HG03095 (cell line): ENCODE results near the gene NPR1.
"Not testable (repeated sequence)": the region's sequence is repeated elsewhere in the genome, so short reads cannot be mapped to it uniquely, and the experiment has no call there.

Experiments used
- ATAC-seq: cut with Tn5 transposase; IDR thresholded peaks from one replicate; pipeline ENCODE4 v1.9.1; 2021; ENCODE audit warnings: moderate library complexity; ENCODE audit not compliant: unreplicated experiment

The NPR1 gene

DNA sequence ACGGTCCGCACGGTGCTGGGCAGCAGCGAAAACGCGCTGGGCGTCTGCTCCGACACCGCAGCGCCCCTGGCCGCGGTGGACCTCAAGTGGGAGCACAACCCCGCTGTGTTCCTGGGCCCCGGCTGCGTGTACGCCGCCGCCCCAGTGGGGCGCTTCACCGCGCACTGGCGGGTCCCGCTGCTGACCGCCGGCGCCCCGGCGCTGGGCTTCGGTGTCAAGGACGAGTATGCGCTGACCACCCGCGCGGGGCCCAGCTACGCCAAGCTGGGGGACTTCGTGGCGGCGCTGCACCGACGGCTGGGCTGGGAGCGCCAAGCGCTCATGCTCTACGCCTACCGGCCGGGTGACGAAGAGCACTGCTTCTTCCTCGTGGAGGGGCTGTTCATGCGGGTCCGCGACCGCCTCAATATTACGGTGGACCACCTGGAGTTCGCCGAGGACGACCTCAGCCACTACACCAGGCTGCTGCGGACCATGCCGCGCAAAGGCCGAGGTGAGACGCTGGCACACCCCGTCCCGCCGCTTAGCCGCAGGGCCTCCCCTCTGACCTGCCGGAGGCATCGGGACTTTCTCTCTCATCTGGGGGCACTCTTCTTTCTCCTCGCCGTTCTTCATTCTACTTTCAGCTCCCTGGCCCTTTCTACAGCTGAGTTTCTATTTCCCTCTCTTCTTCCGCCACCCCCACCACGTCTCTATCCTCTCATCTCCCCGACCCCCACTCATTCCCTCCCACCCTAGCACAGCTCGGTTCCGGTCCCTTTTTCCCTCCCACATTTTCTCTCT is 1.0 kb downstream of the NPR1 start:
- no peak for ATAC-seq

GRCh38 chr1:153680120-153680403 is 1.6 kb downstream of the NPR1 start:
- no peak for ATAC-seq

- no peak for ATAC-seq
Measured at GRCh38 chr1:153682730-153683129, 4.2 kb downstream of the NPR1 start.

DNA sequence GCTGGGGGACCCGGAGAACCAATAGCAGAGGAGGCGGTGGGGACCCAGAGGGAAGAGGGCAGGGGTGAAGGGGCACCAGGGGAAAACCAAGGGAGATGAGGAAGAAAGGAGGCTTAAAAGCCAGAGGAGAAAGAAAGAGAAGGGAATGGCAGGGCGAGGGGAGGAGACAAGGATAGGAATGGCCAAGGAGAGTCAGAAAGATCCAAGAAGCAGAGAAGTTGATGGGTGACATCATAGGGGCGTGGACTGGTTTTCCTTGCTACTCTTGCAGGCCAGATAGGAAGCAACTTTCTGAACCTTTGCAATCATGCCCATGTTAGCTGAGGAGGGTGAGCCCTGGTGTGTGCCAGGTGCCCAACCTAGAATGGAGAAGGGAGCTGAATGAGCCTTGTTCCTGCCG is 5.4 kb downstream of the NPR1 start:
- ATAC-seq: no peak

- no peak for ATAC-seq
Measured at GRCh38 chr1:153684892-153685291, 6.4 kb downstream of the NPR1 start.

DNA sequence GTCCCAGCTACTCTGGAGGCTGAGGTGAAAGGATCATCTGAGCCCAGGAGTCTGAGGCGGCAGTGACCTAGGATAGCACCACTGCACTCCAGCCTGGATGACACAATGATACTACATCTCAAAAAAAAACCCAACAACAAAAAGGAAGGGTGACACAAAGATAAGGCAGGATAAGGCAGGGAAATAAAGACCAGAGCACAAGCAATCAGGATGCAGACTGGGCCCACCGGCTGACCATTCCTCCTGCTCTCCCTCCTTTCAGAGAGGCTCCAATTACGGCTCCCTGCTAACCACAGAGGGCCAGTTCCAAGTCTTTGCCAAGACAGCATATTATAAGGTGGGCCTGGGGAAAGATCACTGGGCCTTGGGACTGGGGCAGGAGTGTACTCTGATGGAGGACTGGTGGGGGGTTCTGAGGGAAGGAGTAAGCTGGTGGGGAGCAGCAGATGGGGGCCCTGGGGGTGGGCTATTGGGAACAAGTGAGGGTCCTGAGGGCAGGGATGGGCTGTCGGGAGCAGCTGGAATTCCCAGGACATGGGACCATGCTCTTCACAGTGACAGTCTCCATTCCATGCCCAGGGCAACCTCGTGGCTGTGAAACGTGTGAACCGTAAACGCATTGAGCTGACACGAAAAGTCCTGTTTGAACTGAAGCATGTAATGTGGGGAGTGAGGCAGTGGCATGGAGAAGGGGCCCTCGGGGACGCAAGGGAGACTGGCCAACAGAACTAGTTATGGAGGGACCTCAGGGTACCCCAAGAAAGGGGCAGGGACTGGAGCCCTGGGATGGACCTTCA is 7.3 kb downstream of the NPR1 start:
- no peak for ATAC-seq

DNA sequence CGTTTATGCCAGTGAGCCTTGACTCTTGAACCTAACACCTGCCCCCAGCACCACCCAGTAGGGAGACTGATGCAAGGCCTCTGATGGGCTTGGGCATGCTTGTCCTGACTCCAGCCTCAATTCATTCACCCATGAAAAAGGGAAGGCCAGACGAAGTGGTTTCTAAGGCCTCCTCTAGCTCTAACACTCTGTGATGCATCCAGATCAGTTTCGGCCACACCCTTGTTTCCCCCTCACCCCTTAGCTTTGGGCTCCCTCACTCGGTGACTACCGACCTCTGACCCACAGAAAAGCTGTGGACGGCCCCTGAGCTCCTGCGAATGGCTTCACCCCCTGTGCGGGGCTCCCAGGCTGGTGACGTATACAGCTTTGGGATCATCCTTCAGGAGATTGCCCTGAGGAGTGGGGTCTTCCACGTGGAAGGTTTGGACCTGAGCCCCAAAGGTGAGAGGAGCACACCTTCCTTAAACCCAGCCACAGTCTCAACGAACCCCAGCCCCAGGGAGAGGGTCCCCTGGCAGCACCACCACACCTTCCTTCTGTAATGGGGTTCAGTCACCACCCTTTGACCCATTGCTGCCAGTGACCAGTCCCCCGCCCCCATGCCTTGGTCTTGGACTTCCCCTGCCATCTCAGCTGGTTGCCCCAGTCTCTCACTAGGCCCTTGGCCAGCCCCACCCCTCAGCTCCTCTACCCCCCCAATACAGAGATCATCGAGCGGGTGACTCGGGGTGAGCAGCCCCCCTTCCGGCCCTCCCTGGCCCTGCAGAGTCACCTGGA is 9.0 kb downstream of the NPR1 start:
- no peak for ATAC-seq

- ATAC-seq: no peak
Measured at GRCh38 chr1:153688276-153688675, 9.8 kb downstream of the NPR1 start.

- ATAC-seq: no peak
Measured at GRCh38 chr1:153688736-153689328, 10.3 kb downstream of the NPR1 start.

- no peak for ATAC-seq
Measured at GRCh38 chr1:153693466-153693865, 15.0 kb downstream of the NPR1 start.

GRCh38 chr1:153696741-153697140 is 18.3 kb downstream of the NPR1 start:
- no peak for ATAC-seq

GRCh38 chr1:153697191-153698019 is 18.9 kb downstream of the NPR1 start:
- no peak for ATAC-seq

- ATAC-seq: no peak
Measured at GRCh38 chr1:153698020-153698922, 19.8 kb downstream of the NPR1 start.

DNA sequence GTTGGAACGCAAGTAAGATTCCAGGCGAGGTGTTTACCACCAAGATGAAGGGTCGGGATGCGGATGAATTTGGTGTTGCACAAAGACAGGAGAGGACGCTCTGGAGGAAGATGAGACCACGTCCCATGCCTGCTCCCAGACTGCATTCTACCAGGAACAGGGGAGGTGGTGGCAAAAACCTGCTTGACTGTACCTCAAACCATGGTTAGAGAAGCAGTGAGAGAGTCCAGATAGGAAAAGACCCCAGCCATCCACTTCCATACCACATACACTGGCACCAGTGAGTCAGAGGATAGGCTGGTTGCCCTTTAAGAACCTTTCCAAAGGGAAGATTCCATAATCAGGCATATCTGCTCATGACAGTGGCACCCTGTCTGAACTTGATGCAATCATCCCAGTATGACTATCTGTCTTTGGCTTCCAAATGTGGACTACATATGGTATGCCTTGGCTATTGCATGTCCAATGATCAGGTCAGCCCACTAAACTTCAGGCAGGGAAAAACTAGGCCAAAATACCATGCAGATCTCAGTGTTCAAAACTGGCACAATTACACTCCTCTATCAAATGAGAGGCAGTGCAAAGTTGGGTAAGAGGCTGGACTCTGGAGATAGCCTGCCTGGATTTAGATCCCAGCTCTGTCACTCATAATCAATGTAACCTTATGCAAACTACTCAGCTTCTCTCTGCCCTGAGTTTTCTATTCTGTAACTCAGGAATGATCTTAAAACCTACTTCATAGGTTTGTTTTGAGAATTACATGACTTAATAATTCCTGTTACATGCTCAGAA is 20.6 kb downstream of the NPR1 start:
- no peak for ATAC-seq

GRCh38 chr1:153699768-153700167 is 21.3 kb downstream of the NPR1 start:
- ATAC-seq: no peak

GRCh38 chr1:153705484-153705883 is 27.0 kb downstream of the NPR1 start:
- ATAC-seq: no peak

GRCh38 chr1:153711026-153711425 is 32.5 kb downstream of the NPR1 start:
- no peak for ATAC-seq

DNA sequence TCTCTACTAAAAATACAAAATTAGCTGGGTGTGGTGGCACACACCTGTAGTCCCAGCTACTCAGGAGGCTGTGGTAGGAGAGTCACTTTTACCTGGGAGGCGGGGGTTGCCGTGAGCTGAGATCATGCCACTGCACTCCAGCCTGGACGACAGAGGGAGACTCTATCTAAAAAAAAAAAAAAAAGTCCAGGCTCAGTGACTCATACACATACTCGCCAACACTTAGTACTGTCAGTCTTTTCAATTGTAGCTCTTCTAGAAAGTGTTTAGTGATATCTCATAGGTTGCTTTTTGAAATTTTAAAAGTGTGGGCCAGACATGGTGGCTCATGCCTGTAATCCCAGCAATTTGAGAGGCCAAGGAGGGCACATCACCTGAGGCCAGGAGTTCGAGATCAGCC is 37.7 kb downstream of the NPR1 start:
- not testable (repeated sequence) for ATAC-seq

GRCh38 chr1:153717330-153717729 is 38.8 kb downstream of the NPR1 start:
- ATAC-seq: no peak
